ENCODE data around the gene TP73. TPM values are rescaled to one million over a fixed set of nuclear protein-coding genes. Genes with fewer than 3 reads are reported as not detected.

TP73 gene
- total RNA-seq, 2 experiments from 2014 or later: 0.62 to 1.1 TPM

- POLR2A ChIA-PET: no interaction called here
- Mint-ChIP-seq H3K9me3 (no peaks in the 10 kb centered on the region), H3K4me3 (no peak overlapping the region), H3K4me1 (no peaks in the 10 kb centered on the region), H3K36me3 (no peaks in the 10 kb centered on the region), H3K27me3 (no peaks in the 10 kb centered on the region), H3K27ac (no peak overlapping the region)
- ATAC-seq (ENCODE audit: low read depth) (no peak), DNase-seq (no peak)
These were observed 80.2 kb downstream of the TP73 start for GRCh38 chr1:3732434-3733093.

- no peak for ATAC-seq (ENCODE audit: low read depth)
- Mint-ChIP-seq H3K4me3 (no peak overlapping the region), H3K4me1 (no peaks in the 10 kb centered on the region), H3K27me3 (no peaks in the 10 kb centered on the region), H3K27ac (no peak overlapping the region), H3K36me3 (no peaks in the 10 kb centered on the region), H3K9me3 (no peaks in the 10 kb centered on the region)
- no peak for DNase-seq
- POLR2A ChIA-PET: interaction anchor here (0.6 to 0.7 kb wide), 2 partner anchors 11 to 32 kb away, joined by 3 to 4 read pairs; no protein-coding TSS in a partner anchor
These were observed 81.0 kb downstream of the TP73 start for GRCh38 chr1:3733094-3733882.

GRCh38 chr1:3733883-3734589 lies 81.7 kb downstream of the TP73 start:
- no peaks in the 10 kb centered on the region for H3K27me3 Mint-ChIP-seq
- H3K4me1 Mint-ChIP-seq: no peaks in the 10 kb centered on the region
- H3K36me3 Mint-ChIP-seq: no peaks in the 10 kb centered on the region
- no peak overlapping the region for H3K27ac Mint-ChIP-seq
- no peaks in the 10 kb centered on the region for H3K9me3 Mint-ChIP-seq
- ATAC-seq (ENCODE audit: low read depth) (no peak), DNase-seq (no peak)
- POLR2A ChIA-PET: interaction anchor here (0.6 to 0.7 kb wide), 2 partner anchors 12 to 31 kb away, joined by 3 to 4 read pairs; no protein-coding TSS in a partner anchor
- H3K4me3 Mint-ChIP-seq: no peak overlapping the region

GRCh38 chr1:3734602-3735001 lies 82.3 kb downstream of the TP73 start:
- Mint-ChIP-seq H3K36me3 (no peaks in the 10 kb centered on the region), H3K27me3 (no peaks in the 10 kb centered on the region), H3K9me3 (no peaks in the 10 kb centered on the region), H3K27ac (no peak overlapping the region), H3K4me3 (no peak overlapping the region), H3K4me1 (no peaks in the 10 kb centered on the region)
- DNase-seq: no peak
- no peak for ATAC-seq (ENCODE audit: low read depth)
- POLR2A ChIA-PET: no interaction called here

- no peaks in the 10 kb centered on the region for H3K4me1 Mint-ChIP-seq
- no peaks in the 10 kb centered on the region for H3K9me3 Mint-ChIP-seq
- H3K27ac Mint-ChIP-seq: no peak overlapping the region
- no peaks in the 10 kb centered on the region for H3K36me3 Mint-ChIP-seq
- no peaks in the 10 kb centered on the region for H3K27me3 Mint-ChIP-seq
- DNase-seq (no peak), ATAC-seq (ENCODE audit: low read depth) (no peak)
- no peak overlapping the region for H3K4me3 Mint-ChIP-seq
- POLR2A ChIA-PET: no interaction called here
These were observed 82.8 kb downstream of the TP73 start for GRCh38 chr1:3735027-3735681.

- no peak for ATAC-seq (ENCODE audit: low read depth)
- Mint-ChIP-seq H3K9me3 (no peaks in the 10 kb centered on the region), H3K27ac (no peak overlapping the region), H3K4me1 (no peaks in the 10 kb centered on the region), H3K4me3 (no peak overlapping the region), H3K36me3 (no peaks in the 10 kb centered on the region), H3K27me3 (no peaks in the 10 kb centered on the region)
- DNase-seq: no peak
- POLR2A ChIA-PET: no interaction called here
These were observed 83.4 kb downstream of the TP73 start for GRCh38 chr1:3735688-3736087.

GRCh38 chr1:3736131-3736561 lies 83.8 kb downstream of the TP73 start:
- Mint-ChIP-seq H3K27me3 (no peaks in the 10 kb centered on the region), H3K4me1 (no peaks in the 10 kb centered on the region), H3K27ac (no peak overlapping the region), H3K36me3 (no peaks in the 10 kb centered on the region), H3K9me3 (no peaks in the 10 kb centered on the region), H3K4me3 (no peak overlapping the region)
- POLR2A ChIA-PET: no interaction called here
- DNase-seq (no peak), ATAC-seq (ENCODE audit: low read depth) (no peak)

GRCh38 chr1:3736708-3737107 lies 84.4 kb downstream of the TP73 start:
- no peaks in the 10 kb centered on the region for H3K4me1 Mint-ChIP-seq

GRCh38 chr1:3738943-3739342 lies 86.6 kb downstream of the TP73 start:
- ATAC-seq (ENCODE audit: low read depth) (no peak), DNase-seq (no peak)
- POLR2A ChIA-PET: no interaction called here
- no peak overlapping the region for H3K4me3 Mint-ChIP-seq
- no peaks in the 10 kb centered on the region for H3K9me3 Mint-ChIP-seq
- H3K27me3 Mint-ChIP-seq: no peaks in the 10 kb centered on the region
- H3K36me3 Mint-ChIP-seq: no peaks in the 10 kb centered on the region
- no peak overlapping the region for H3K27ac Mint-ChIP-seq
- no peaks in the 10 kb centered on the region for H3K4me1 Mint-ChIP-seq

More at GRCh38 chr1:3736708-3737107, 84.4 kb downstream of the TP73 start:
- Mint-ChIP-seq H3K27me3 (no peaks in the 10 kb centered on the region), H3K4me3 (no peak overlapping the region), H3K27ac (no peak overlapping the region), H3K9me3 (no peaks in the 10 kb centered on the region), H3K36me3 (no peaks in the 10 kb centered on the region)
- POLR2A ChIA-PET: no interaction called here
- no peak for DNase-seq
- no peak for ATAC-seq (ENCODE audit: low read depth)

- Mint-ChIP-seq H3K9me3 (no peaks in the 10 kb centered on the region), H3K27me3 (no peaks in the 10 kb centered on the region), H3K4me1 (peaks cover 1% of the 10 kb centered on the region), H3K4me3 (no peak overlapping the region), H3K27ac (no peak overlapping the region), H3K36me3 (no peaks in the 10 kb centered on the region)
- DNase-seq: no peak
- POLR2A ChIA-PET: no interaction called here
- no peak for ATAC-seq (ENCODE audit: low read depth)
These were observed 87.7 kb downstream of the TP73 start for GRCh38 chr1:3740042-3740441.

- ATAC-seq (ENCODE audit: low read depth) (no peak), DNase-seq (no peak)
- Mint-ChIP-seq H3K9me3 (no peaks in the 10 kb centered on the region), H3K36me3 (no peaks in the 10 kb centered on the region), H3K4me3 (no peak overlapping the region), H3K27ac (no peak overlapping the region), H3K4me1 (peaks cover 6% of the 10 kb centered on the region), H3K27me3 (no peaks in the 10 kb centered on the region)
- POLR2A ChIA-PET: no interaction called here
These were observed 88.4 kb downstream of the TP73 start for GRCh38 chr1:3740752-3741151.

GRCh38 chr1:3741566-3742438 lies 89.5 kb downstream of the TP73 start:
- Mint-ChIP-seq H3K27me3 (no peaks in the 10 kb centered on the region), H3K4me1 (peaks cover 10% of the 10 kb centered on the region), H3K36me3 (no peaks in the 10 kb centered on the region), H3K9me3 (no peaks in the 10 kb centered on the region), H3K27ac (no peak overlapping the region), H3K4me3 (no peak overlapping the region)
- ATAC-seq (ENCODE audit: low read depth) (no peak), DNase-seq (no peak)
- POLR2A ChIA-PET: no interaction called here
